ENCODE results near the gene FKBP8.

DNA sequence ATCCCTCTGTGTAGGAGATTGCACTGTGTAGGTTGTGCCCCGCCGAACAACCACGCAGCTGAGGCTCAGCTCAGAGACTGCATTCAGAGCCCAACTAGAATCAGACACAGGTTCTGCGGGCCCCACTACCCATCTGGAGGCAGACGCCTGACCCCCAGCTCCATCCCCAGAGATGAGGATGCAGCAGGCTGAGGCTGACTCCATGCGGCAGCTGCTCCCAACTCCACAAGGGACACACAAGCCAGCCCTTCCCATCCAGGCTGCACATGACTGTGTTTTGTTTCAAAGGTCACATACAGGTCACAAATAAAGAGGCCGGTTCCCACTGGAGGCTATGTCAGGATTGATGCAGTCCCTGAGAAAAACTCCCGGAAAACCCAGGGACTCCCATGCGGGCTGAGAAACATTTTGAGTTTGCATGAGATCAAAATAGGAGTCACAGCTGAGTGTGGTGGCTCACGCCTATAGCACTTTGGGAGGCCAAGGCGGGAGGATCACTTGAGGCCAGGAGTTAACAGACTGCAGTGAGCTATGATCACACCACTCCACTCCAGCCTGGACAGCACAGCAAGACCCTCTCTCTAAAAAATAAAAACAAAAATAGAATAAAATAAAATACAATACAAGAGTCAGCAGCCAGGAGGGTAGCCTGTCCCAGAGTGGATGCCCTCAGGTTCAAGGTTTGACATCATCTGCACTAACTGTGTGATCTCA lies 35.5 kb downstream of the FKBP8 start:
- TF ChIP-seq, protein P1, sequence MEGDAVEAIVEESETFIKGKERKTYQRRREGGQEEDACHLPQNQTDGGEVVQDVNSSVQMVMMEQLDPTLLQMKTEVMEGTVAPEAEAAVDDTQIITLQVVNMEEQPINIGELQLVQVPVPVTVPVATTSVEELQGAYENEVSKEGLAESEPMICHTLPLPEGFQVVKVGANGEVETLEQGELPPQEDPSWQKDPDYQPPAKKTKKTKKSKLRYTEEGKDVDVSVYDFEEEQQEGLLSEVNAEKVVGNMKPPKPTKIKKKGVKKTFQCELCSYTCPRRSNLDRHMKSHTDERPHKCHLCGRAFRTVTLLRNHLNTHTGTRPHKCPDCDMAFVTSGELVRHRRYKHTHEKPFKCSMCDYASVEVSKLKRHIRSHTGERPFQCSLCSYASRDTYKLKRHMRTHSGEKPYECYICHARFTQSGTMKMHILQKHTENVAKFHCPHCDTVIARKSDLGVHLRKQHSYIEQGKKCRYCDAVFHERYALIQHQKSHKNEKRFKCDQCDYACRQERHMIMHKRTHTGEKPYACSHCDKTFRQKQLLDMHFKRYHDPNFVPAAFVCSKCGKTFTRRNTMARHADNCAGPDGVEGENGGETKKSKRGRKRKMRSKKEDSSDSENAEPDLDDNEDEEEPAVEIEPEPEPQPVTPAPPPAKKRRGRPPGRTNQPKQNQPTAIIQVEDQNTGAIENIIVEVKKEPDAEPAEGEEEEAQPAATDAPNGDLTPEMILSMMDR (IDR thresholded peaks at IDR 0.05; ENCODE audit: low read depth, low read length, missing input control) = peak; percentile 34
- TF ChIP-seq TAF1 (conservative IDR thresholded peaks at IDR 0.05) (no peak), SP1 (IDR thresholded peaks at IDR 0.05) (peak; percentile 70), RAD21 (IDR thresholded peaks at IDR 0.05) (peak; percentile 64 to 66), GABPA (IDR thresholded peaks at IDR 0.05 in 1 of 2, conservative IDR thresholded peaks at IDR 0.05 in 1 of 2) (no peak), YY1 (IDR thresholded peaks at IDR 0.05) (peak; percentile 32)
- TF ChIP-seq, protein P2, sequence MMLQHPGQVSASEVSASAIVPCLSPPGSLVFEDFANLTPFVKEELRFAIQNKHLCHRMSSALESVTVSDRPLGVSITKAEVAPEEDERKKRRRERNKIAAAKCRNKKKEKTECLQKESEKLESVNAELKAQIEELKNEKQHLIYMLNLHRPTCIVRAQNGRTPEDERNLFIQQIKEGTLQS (IDR thresholded peaks at IDR 0.05) = no peak
- TF ChIP-seq, protein P3, sequence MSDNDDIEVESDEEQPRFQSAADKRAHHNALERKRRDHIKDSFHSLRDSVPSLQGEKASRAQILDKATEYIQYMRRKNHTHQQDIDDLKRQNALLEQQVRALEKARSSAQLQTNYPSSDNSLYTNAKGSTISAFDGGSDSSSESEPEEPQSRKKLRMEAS (IDR thresholded peaks at IDR 0.05) = peak; percentile 57
- TF ChIP-seq, protein P4, sequence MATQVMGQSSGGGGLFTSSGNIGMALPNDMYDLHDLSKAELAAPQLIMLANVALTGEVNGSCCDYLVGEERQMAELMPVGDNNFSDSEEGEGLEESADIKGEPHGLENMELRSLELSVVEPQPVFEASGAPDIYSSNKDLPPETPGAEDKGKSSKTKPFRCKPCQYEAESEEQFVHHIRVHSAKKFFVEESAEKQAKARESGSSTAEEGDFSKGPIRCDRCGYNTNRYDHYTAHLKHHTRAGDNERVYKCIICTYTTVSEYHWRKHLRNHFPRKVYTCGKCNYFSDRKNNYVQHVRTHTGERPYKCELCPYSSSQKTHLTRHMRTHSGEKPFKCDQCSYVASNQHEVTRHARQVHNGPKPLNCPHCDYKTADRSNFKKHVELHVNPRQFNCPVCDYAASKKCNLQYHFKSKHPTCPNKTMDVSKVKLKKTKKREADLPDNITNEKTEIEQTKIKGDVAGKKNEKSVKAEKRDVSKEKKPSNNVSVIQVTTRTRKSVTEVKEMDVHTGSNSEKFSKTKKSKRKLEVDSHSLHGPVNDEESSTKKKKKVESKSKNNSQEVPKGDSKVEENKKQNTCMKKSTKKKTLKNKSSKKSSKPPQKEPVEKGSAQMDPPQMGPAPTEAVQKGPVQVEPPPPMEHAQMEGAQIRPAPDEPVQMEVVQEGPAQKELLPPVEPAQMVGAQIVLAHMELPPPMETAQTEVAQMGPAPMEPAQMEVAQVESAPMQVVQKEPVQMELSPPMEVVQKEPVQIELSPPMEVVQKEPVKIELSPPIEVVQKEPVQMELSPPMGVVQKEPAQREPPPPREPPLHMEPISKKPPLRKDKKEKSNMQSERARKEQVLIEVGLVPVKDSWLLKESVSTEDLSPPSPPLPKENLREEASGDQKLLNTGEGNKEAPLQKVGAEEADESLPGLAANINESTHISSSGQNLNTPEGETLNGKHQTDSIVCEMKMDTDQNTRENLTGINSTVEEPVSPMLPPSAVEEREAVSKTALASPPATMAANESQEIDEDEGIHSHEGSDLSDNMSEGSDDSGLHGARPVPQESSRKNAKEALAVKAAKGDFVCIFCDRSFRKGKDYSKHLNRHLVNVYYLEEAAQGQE (IDR thresholded peaks at IDR 0.05) = no peak
